ENCODE data around the gene GMPPB. TPM values are rescaled to one million over a fixed set of nuclear protein-coding genes. Genes with fewer than 3 reads are reported as not detected.

Gene GMPPB
- total and polyA plus RNA-seq, 2 of the 8 experiments (the other 6 are each of a cell fraction or from before 2014, with no cell fraction given) = 20.9 to 23.9 TPM

DNA sequence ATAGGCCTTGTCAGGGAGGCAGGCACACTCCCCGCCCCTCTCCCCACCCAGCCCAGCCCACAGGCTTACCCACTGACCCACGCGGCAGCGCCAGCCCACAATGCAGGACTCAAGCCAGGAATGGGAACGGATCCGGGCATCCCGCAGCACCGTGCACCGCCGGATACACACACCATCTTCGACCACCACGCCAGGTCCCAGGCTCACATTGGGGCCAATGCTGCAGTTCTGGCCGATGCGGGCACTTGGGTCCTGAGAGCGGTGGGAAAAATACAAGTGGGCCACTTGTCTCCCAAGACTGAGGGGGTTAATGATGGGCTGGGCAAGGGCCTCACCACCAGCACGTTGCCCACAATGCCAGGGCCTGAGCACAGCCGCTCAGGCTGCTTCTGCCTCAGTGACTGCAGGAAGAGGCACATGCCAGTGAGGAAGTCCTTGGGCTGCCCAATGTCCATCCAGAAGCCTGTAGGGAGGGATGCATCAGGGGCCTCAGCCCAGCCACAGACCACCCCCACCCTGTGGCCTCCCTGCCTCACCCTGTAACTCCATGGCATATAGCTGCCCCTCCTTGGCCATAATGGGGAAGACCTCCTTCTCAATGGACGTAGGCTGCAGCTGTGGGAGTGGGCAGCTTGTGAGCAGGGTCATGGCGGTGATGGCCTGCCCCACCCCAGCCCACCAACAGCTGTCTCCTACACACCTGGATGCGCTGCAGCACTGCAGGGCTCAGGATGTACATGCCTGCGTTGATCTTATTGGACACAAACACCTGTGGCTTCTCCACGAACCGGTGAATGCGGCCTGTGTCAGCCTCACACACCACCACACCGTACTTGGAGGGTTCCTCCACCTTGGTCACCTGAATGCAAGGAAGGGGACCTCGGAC is 1.6 kb downstream of the GMPPB start (continued):
- TF ChIP-seq, protein P1, sequence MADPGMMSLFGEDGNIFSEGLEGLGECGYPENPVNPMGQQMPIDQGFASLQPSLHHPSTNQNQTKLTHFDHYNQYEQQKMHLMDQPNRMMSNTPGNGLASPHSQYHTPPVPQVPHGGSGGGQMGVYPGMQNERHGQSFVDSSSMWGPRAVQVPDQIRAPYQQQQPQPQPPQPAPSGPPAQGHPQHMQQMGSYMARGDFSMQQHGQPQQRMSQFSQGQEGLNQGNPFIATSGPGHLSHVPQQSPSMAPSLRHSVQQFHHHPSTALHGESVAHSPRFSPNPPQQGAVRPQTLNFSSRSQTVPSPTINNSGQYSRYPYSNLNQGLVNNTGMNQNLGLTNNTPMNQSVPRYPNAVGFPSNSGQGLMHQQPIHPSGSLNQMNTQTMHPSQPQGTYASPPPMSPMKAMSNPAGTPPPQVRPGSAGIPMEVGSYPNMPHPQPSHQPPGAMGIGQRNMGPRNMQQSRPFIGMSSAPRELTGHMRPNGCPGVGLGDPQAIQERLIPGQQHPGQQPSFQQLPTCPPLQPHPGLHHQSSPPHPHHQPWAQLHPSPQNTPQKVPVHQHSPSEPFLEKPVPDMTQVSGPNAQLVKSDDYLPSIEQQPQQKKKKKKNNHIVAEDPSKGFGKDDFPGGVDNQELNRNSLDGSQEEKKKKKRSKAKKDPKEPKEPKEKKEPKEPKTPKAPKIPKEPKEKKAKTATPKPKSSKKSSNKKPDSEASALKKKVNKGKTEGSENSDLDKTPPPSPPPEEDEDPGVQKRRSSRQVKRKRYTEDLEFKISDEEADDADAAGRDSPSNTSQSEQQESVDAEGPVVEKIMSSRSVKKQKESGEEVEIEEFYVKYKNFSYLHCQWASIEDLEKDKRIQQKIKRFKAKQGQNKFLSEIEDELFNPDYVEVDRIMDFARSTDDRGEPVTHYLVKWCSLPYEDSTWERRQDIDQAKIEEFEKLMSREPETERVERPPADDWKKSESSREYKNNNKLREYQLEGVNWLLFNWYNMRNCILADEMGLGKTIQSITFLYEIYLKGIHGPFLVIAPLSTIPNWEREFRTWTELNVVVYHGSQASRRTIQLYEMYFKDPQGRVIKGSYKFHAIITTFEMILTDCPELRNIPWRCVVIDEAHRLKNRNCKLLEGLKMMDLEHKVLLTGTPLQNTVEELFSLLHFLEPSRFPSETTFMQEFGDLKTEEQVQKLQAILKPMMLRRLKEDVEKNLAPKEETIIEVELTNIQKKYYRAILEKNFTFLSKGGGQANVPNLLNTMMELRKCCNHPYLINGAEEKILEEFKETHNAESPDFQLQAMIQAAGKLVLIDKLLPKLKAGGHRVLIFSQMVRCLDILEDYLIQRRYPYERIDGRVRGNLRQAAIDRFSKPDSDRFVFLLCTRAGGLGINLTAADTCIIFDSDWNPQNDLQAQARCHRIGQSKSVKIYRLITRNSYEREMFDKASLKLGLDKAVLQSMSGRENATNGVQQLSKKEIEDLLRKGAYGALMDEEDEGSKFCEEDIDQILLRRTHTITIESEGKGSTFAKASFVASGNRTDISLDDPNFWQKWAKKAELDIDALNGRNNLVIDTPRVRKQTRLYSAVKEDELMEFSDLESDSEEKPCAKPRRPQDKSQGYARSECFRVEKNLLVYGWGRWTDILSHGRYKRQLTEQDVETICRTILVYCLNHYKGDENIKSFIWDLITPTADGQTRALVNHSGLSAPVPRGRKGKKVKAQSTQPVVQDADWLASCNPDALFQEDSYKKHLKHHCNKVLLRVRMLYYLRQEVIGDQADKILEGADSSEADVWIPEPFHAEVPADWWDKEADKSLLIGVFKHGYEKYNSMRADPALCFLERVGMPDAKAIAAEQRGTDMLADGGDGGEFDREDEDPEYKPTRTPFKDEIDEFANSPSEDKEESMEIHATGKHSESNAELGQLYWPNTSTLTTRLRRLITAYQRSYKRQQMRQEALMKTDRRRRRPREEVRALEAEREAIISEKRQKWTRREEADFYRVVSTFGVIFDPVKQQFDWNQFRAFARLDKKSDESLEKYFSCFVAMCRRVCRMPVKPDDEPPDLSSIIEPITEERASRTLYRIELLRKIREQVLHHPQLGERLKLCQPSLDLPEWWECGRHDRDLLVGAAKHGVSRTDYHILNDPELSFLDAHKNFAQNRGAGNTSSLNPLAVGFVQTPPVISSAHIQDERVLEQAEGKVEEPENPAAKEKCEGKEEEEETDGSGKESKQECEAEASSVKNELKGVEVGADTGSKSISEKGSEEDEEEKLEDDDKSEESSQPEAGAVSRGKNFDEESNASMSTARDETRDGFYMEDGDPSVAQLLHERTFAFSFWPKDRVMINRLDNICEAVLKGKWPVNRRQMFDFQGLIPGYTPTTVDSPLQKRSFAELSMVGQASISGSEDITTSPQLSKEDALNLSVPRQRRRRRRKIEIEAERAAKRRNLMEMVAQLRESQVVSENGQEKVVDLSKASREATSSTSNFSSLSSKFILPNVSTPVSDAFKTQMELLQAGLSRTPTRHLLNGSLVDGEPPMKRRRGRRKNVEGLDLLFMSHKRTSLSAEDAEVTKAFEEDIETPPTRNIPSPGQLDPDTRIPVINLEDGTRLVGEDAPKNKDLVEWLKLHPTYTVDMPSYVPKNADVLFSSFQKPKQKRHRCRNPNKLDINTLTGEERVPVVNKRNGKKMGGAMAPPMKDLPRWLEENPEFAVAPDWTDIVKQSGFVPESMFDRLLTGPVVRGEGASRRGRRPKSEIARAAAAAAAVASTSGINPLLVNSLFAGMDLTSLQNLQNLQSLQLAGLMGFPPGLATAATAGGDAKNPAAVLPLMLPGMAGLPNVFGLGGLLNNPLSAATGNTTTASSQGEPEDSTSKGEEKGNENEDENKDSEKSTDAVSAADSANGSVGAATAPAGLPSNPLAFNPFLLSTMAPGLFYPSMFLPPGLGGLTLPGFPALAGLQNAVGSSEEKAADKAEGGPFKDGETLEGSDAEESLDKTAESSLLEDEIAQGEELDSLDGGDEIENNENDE (IDR thresholded peaks at IDR 0.05; ENCODE audit: insufficient replicate concordance, low read length) = no peak
- TF ChIP-seq TAF7 (optimal IDR thresholded peaks at IDR 0.05; ENCODE audit: borderline replicate concordance, low read depth, low read length) (no peak), SP4 (IDR thresholded peaks at IDR 0.05; ENCODE audit: low read length) (no peak), BRCA1 (IDR thresholded peaks at IDR 0.05; ENCODE audit: low read depth, low read length) (no peak), SIRT6 (IDR thresholded peaks at IDR 0.05; ENCODE audit: low read length) (no peak), SP1 (IDR thresholded peaks at IDR 0.05; ENCODE audit: low read depth, low read length) (no peak), RNF2 (IDR thresholded peaks at IDR 0.05; ENCODE audit: borderline replicate concordance, low read depth, low read length, missing control alignments, poor library complexity, severe bottlenecking) (no peak), PHF8 (conservative IDR thresholded peaks at IDR 0.05; ENCODE audit: low read depth, low read length) (no peak), BCL11A (IDR thresholded peaks at IDR 0.05; ENCODE audit: low read depth in 2 of 2, low read length in 2 of 2) (no peak), TAF1 (IDR thresholded peaks at IDR 0.05; ENCODE audit: low read depth, low read length) (no peak)

Data from H1 (cell line).